OCI-LY7 (cell line): ENCODE data around the gene TEX9. TPM values are rescaled to one million over a fixed set of nuclear protein-coding genes. Genes with fewer than 3 reads are reported as not detected.
"Not testable (repeated sequence)": the region's sequence is repeated elsewhere in the genome, so short reads cannot be mapped to it uniquely, and the experiment has no call there.

Experiments used
- BruUV-seq: library from RNA; stranded (reverse); fragments of 400-500 nt; replicated peaks from 2 replicates; lab custom pipeline; 2021; lab: Mats Ljungman, UMichigan
- CTCF ChIA-PET: fragments of 300-600 bp; sonication (Branson Sonifier 250); formaldehyde crosslinking; loops from one replicate; lab custom pipeline; 2022; ENCODE audit warnings: antibody characterized with exemption; ENCODE audit not compliant: unreplicated experiment; lab: Charles Lee
- POLR2A ChIA-PET: fragments of 300-600 bp; sonication (Branson Sonifier 250); formaldehyde crosslinking; loops from one replicate; lab custom pipeline; 2022; ENCODE audit warnings: antibody characterized with exemption; lab: Charles Lee
- DNase-seq: peaks from one replicate; pipeline ENCODE4 v3.0.0-alpha.2; 2015; ENCODE audit warnings: low spot score
- H2AFZ ChIP-seq: fragments of 200-600 bp; sonication (generic), shearing (Covaris generic); 2 replicates; pipeline ENCODE4 v1.6.1; 2014; ENCODE audit warnings: mild to moderate bottlenecking, antibody characterized with exemption, low read length, moderate library complexity
- H3K27ac ChIP-seq: fragments of 200-600 bp; sonication (generic); 2 replicates; pipeline ENCODE4 v1.5.1; 2014; ENCODE audit warnings: mixed run types, low read depth, mild to moderate bottlenecking, moderate library complexity, low read length, inconsistent platforms; ENCODE audit not compliant: poor library complexity, severe bottlenecking
- H3K36me3 ChIP-seq: fragments of 200-600 bp; sonication (generic); 2 replicates; pipeline ENCODE4 v1.6.1; 2014; ENCODE audit warnings: mild to moderate bottlenecking, antibody characterized with exemption, low read length, moderate library complexity, mixed read lengths; ENCODE audit not compliant: insufficient read depth
- H3K4me1 ChIP-seq: fragments of 200-600 bp; sonication (generic); 2 replicates; pipeline ENCODE4 v1.5.1; 2014; ENCODE audit warnings: mild to moderate bottlenecking, low read length; ENCODE audit not compliant: insufficient read depth, poor library complexity, severe bottlenecking
- H3K4me2 ChIP-seq: fragments of 200-600 bp; sonication (generic); 2 replicates; pipeline ENCODE4 v1.6.1; 2014; ENCODE audit warnings: mild to moderate bottlenecking, low read length
- H3K4me3 ChIP-seq: fragments of 200-600 bp; sonication (generic); 2 replicates; pipeline ENCODE4 v1.5.1; 2014; ENCODE audit warnings: mild to moderate bottlenecking, low read depth, low read length; ENCODE audit not compliant: poor library complexity, severe bottlenecking
- H3K79me2 ChIP-seq: fragments of 200-600 bp; sonication (generic); 2 replicates; pipeline ENCODE4 v1.6.1; 2016; ENCODE audit warnings: low read depth, mild to moderate bottlenecking, low read length, moderate library complexity, mixed read lengths; ENCODE audit not compliant: insufficient read depth
- H3K9me2 ChIP-seq: fragments of 200-600 bp; sonication (generic); 2 replicates; pipeline ENCODE4 v1.6.1; 2016; ENCODE audit warnings: mild to moderate bottlenecking, low read length, mixed read lengths; ENCODE audit not compliant: insufficient read depth
- H3K9me3 ChIP-seq: fragments of 200-600 bp; sonication (generic); 2 replicates; pipeline ENCODE4 v1.6.1; 2014; ENCODE audit warnings: mild to moderate bottlenecking, mixed run types, low read length, mixed read lengths
- H4K20me1 ChIP-seq: fragments of 200-600 bp; sonication (generic); 2 replicates; pipeline ENCODE4 v1.6.1; 2014; ENCODE audit warnings: mild to moderate bottlenecking, antibody characterized with exemption, low read length, moderate library complexity, mixed read lengths; ENCODE audit not compliant: insufficient read depth
- EZH2phosphoT487 ChIP-seq: fragments of 200-600 bp; sonication (generic); IDR thresholded peaks from 2 replicates; pipeline ENCODE4 v1.6.1; 2018; ENCODE audit warnings: low read depth, borderline replicate concordance, mild to moderate bottlenecking, mixed run types, antibody characterized with exemption, low read length, moderate library complexity, mixed read lengths
- intact Hi-C: fragments of 100-400 bp; cut with micrococcal nuclease; formaldehyde crosslinking; loops from one replicate; pipeline ENCODE4 v1.10.0; 2022; ENCODE audit not compliant: unreplicated experiment
- total RNA-seq, 2 experiments: library from RNA; depleted of rRNA in 1 of 2; stranded (reverse); fragments of >200 nt in 1 of 2; shearing (Covaris generic) in 1 of 2; gene quantifications; 2 replicates each; pipeline ENCODE4 v1.2.3, GENCODE V29; 2014 to 2022
- TF ChIP-seq, protein P1 (sequence below): fragments of 200-600 bp; sonication (generic); conservative IDR thresholded peaks from 2 replicates; pipeline ENCODE4 v1.5.1; 2014; ENCODE audit warnings: mild to moderate bottlenecking, antibody characterized with exemption, low read length, moderate library complexity, mixed read lengths

The TEX9 gene
- total RNA-seq, 2 experiments from 2014 or later, result 20.0 to 44.6 TPM

- DNase-seq, result peak; percentile 31
- Histone ChIP-seq H3K4me1 (peaks cover 37% of the 10 kb centered on the region), H3K79me2 (peaks cover 65% of the 10 kb centered on the region), H2AFZ (peak overlapping the region; percentile 82; the same call in 1 of the 2 replicates), H3K4me3 (peak overlapping the region; percentile 88), H3K27ac (peak overlapping the region; percentile 93), H3K9me2 (no peaks in the 10 kb centered on the region), H3K36me3 (no peaks in the 10 kb centered on the region), H3K9me3 (peaks cover 8% of the 10 kb centered on the region), H4K20me1 (no peaks in the 10 kb centered on the region), H3K4me2 (peak overlapping the region; percentile 73)
- intact Hi-C loops, result loop anchor here (5.0 to 10.0 kb wide), 4 partner anchors 60 to 375 kb away; partner anchors contain the start of gene NEDD4
- no peak for TF ChIP-seq EZH2phosphoT487
- TF ChIP-seq, protein P1, sequence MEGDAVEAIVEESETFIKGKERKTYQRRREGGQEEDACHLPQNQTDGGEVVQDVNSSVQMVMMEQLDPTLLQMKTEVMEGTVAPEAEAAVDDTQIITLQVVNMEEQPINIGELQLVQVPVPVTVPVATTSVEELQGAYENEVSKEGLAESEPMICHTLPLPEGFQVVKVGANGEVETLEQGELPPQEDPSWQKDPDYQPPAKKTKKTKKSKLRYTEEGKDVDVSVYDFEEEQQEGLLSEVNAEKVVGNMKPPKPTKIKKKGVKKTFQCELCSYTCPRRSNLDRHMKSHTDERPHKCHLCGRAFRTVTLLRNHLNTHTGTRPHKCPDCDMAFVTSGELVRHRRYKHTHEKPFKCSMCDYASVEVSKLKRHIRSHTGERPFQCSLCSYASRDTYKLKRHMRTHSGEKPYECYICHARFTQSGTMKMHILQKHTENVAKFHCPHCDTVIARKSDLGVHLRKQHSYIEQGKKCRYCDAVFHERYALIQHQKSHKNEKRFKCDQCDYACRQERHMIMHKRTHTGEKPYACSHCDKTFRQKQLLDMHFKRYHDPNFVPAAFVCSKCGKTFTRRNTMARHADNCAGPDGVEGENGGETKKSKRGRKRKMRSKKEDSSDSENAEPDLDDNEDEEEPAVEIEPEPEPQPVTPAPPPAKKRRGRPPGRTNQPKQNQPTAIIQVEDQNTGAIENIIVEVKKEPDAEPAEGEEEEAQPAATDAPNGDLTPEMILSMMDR, result no peak
- BruUV-seq, result no TSS peak
- ChIA-PET CTCF (no interaction called here), POLR2A (interaction anchor here (0.6 to 1.6 kb wide), 5 partner anchors 29 to 123 kb away, joined by 3 to 5 read pairs (median 3); no protein-coding TSS in a partner anchor)
Observed at GRCh38 chr15:56367156-56367555, 1.9 kb downstream of the TEX9 start.

- Histone ChIP-seq H3K4me1 (peaks cover 58% of the 10 kb centered on the region), H3K79me2 (peaks cover 86% of the 10 kb centered on the region), H3K4me2 (peak overlapping the region; percentile 73), H3K27ac (peak overlapping the region; percentile 93), H3K4me3 (peak overlapping the region; percentile 88), H3K9me3 (no peaks in the 10 kb centered on the region; the same call in 1 of the 2 replicates), H3K36me3 (peaks cover 2% of the 10 kb centered on the region; the same call in 1 of the 2 replicates), H2AFZ (peak overlapping the region; percentile 43; the same call in 1 of the 2 replicates), H4K20me1 (no peaks in the 10 kb centered on the region), H3K9me2 (no peaks in the 10 kb centered on the region)
- ChIA-PET POLR2A (interaction anchor here (0.6 to 1.1 kb wide), 4 partner anchors 16 to 377 kb away, joined by 3 read pairs; no protein-coding TSS in a partner anchor), CTCF (no interaction called here)
- TF ChIP-seq, protein P1, result no peak
- no peak for TF ChIP-seq EZH2phosphoT487
- no TSS peak for BruUV-seq
- DNase-seq, result peak; percentile 33
- intact Hi-C loops, result loop anchor here (2.0 to 10.0 kb wide), 5 partner anchors 58 to 550 kb away; partner anchors contain the start of genes NEDD4 and TCF12
Observed at GRCh38 chr15:56369234-56369633, 4.0 kb downstream of the TEX9 start.

- intact Hi-C loops, result no loop called here
- POLR2A ChIA-PET, result interaction anchor here (0.6 to 1.0 kb wide), 3 partner anchors 33 to 235 kb away, joined by 3 to 4 read pairs (median 4); no protein-coding TSS in a partner anchor
- peak overlapping the region; percentile 73 for H3K4me2 ChIP-seq
Observed at GRCh38 chr15:56371495-56372147, 6.4 kb downstream of the TEX9 start.

DNA sequence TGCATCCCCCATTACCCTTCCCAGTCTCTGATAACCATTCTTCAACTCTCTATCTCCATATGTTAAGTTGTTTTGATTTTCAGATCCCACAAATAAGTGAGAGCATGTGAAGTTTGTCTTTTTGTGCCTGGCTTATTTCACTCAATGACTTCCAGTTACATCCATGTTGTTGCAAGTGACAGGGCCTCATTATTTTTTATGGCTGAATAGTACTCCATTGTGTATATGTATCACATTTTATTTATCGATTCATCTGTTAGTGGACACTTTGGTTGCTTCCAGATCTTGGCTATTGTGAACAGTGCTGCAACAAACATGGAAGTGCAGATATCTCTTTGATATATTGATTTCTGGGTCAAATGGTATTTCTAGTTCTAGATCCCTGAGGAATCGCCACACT lies 9.5 kb downstream of the TEX9 start:
- BruUV-seq, DNase-seq, POLR2A ChIA-PET, H3K27ac ChIP-seq, CTCF ChIA-PET, H3K4me3 ChIP-seq, H3K4me2 ChIP-seq, intact Hi-C loops, H3K9me2 ChIP-seq, H4K20me1 ChIP-seq, H2AFZ ChIP-seq: not testable (repeated sequence)
- peaks cover 44% of the 10 kb centered on the region for H3K36me3 ChIP-seq
- H3K4me1 ChIP-seq, result peaks cover 51% of the 10 kb centered on the region
- H3K79me2 ChIP-seq, result peaks cover 85% of the 10 kb centered on the region
- H3K9me3 ChIP-seq, result peaks cover 36% of the 10 kb centered on the region; the same call in 1 of the 2 replicates

More at GRCh38 chr15:56371495-56372147, 6.4 kb downstream of the TEX9 start:
- Histone ChIP-seq H3K9me2 (no peaks in the 10 kb centered on the region), H2AFZ (no peak overlapping the region), H3K36me3 (peaks cover 13% of the 10 kb centered on the region), H3K9me3 (peaks cover 7% of the 10 kb centered on the region; the same call in 1 of the 2 replicates), H3K4me3 (peak overlapping the region; percentile 88), H3K27ac (peak overlapping the region; percentile 93), H3K79me2 (peaks cover 85% of the 10 kb centered on the region), H3K4me1 (peaks cover 57% of the 10 kb centered on the region), H4K20me1 (no peaks in the 10 kb centered on the region)
- TF ChIP-seq EZH2phosphoT487, result no peak
- TF ChIP-seq, protein P1, result no peak
- DNase-seq, result peak; percentile 78
- CTCF ChIA-PET, result no interaction called here
- BruUV-seq, result no TSS peak
